Liver (tissue), 3 donors: ENCODE measurements around the gene CCDC40.

Experiments
- CTCF ChIP-seq: fragments of 150-350 bp; IDR thresholded peaks from 2 replicates; pipeline ENCODE4 v1.5.1; 2017; ENCODE audit warnings: improper control_type of control experiment, low read depth, low read length; ENCODE audit not compliant: missing input control
- EGR1 ChIP-seq, 2 donors: IDR thresholded peaks; 2 replicates each; pipeline ENCODE4 v1.6.1; 2016 to 2018; ENCODE audit warnings: antibody characterized with exemption in 2 of 2, low read depth in 2 of 2
- FOXA2 ChIP-seq: IDR thresholded peaks from 2 replicates; pipeline ENCODE4 v1.6.1; 2016; ENCODE audit warnings: antibody characterized with exemption
- MAX ChIP-seq: IDR thresholded peaks from 2 replicates; pipeline ENCODE4 v1.6.1; 2016; ENCODE audit warnings: antibody characterized with exemption
- REST ChIP-seq: IDR thresholded peaks from 2 replicates; pipeline ENCODE4 v1.6.1; 2016; ENCODE audit warnings: antibody characterized with exemption, mild to moderate bottlenecking
- RXRA ChIP-seq, 2 donors: IDR thresholded peaks; 2 replicates each; pipeline ENCODE4 v1.6.1; 2017 to 2018; ENCODE audit warnings: antibody characterized with exemption in 2 of 2, mild to moderate bottlenecking in 1 of 2
- SP1 ChIP-seq: IDR thresholded peaks from 2 replicates; pipeline ENCODE4 v1.6.1; 2018; ENCODE audit warnings: antibody characterized with exemption, mild to moderate bottlenecking
- TAF1 ChIP-seq: conservative IDR thresholded peaks from 2 replicates; pipeline ENCODE4 v1.6.1; 2016; ENCODE audit warnings: antibody characterized with exemption, mild to moderate bottlenecking
- donor health status: healthy.
- donor health status: healthy.

GRCh38 chr17:80109066-80109660 is 72.7 kb downstream of the CCDC40 start:
- TF ChIP-seq SP1 = no peak
- TF ChIP-seq CTCF = no peak
- TF ChIP-seq TAF1 = no peak
- no peak for TF ChIP-seq EGR1 (IDR thresholded peaks at IDR 0.05; ENCODE audit: low read depth in 2 of 2)
- no peak for TF ChIP-seq MAX
- no peak for TF ChIP-seq REST
- no peak for TF ChIP-seq RXRA (IDR thresholded peaks at IDR 0.05)
- TF ChIP-seq FOXA2 = no peak
